Epithelial cell of esophagus (primary cell): ENCODE data around the gene OR6K2.

Experiments used
- DNase-seq: peaks from one replicate; pipeline ENCODE4 v3.0.0; 2010; ENCODE audit warnings: low read depth
- H3K4me3 ChIP-seq: 2 replicates; pipeline ENCODE4 v1.5.1; 2011; ENCODE audit warnings: mild to moderate bottlenecking, low read length, control low read depth
- CTCF ChIP-seq: IDR thresholded peaks from 2 replicates; pipeline ENCODE4 v1.5.1; 2011; ENCODE audit warnings: low read depth, mild to moderate bottlenecking, low read length, control low read depth, inconsistent platforms; ENCODE audit not compliant: insufficient read depth; ENCODE audit errors: missing control alignments

The OR6K2 gene

DNA sequence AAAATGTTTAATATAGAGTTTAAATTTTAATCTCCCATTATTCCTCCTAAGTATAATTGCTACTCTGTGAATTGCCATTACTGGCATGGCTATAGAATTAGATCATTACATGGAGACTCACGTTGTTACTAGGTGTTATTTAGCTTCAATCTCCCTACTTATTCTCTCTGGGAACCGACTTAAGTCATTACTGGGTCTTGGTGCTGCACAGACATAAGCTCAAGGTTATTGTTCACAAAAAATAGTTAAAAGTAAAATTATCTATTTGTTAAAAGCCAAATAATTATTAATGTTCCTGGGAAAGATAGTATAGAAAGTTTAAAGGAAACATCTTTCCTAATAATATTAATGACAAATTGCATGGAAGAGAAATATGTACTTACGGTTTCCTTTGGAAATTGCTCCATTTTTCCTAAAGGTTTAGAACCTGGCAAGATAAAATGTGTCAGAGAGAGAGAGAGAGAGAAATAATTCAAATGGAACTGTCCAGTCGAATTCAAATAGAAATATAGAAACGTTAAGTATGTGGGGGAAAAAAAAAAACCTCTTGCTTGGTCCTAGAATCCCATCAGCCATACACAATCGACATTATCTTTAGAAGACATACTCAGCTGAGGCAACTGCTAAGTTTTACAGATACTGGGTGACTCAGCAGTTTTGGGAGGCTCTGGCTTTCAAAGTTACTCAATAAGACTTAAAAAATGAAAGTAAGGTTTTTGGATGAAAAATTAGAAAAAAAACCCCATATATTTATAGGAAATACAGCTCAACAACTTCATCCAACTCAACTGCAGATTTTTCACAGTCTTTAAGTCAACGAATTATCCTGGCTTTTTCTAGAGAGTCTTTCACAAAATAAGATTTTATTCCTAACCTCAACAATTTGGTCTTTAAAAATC is 14.1 kb downstream of the OR6K2 start, which contains the start of gene SPTA1:
Gene SPTA1, minus strand, starts transcription at position 605 of the 899 bp plus-strand sequence. Its CDS starts 198 bp downstream, at position 407.
- no peak for DNase-seq
- TF ChIP-seq CTCF, result no peak
- no peak within 1 kb of the TSS for H3K4me3 ChIP-seq

- no peak for TF ChIP-seq CTCF
- DNase-seq, result no peak
- H3K4me3 ChIP-seq, result no peak overlapping the region
These were observed 15.4 kb downstream of the OR6K2 start for GRCh38 chr1:158685085-158685484.

- H3K4me3 ChIP-seq, result no peak overlapping the region
- TF ChIP-seq CTCF, result no peak
- no peak for DNase-seq
These were observed 18.8 kb downstream of the OR6K2 start for GRCh38 chr1:158681606-158682005.

GRCh38 chr1:158679289-158679688 is 21.2 kb downstream of the OR6K2 start:
- DNase-seq, result no peak
- H3K4me3 ChIP-seq, result no peak overlapping the region
- no peak for TF ChIP-seq CTCF

GRCh38 chr1:158675563-158676323 is 24.7 kb downstream of the OR6K2 start:
- H3K4me3 ChIP-seq, result no peak overlapping the region
- TF ChIP-seq CTCF, result no peak
- DNase-seq, result peak; percentile 32

GRCh38 chr1:158674302-158674701 is 26.1 kb downstream of the OR6K2 start:
- H3K4me3 ChIP-seq, result no peak overlapping the region
- TF ChIP-seq CTCF, result no peak
- DNase-seq, result no peak

DNA sequence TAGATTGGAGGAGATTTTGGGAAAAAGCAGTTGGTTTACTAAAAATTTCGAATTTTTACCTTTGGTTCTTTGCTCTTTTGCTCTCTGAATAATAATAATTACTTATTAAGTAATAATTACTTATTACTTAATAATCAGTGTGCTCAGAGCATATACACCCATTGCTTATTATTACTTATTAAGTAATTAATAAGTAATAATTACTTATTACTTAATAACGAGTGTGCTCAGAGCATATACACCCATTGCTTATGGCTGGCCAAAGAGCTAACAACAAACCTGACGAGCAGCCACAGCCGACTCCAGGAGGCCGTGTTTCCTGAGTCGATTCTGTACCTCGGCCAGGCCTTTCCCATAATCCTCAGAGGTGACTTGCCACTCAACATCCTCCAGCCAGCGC is 34.4 kb downstream of the OR6K2 start:
- no peak overlapping the region for H3K4me3 ChIP-seq
- no peak for DNase-seq
- TF ChIP-seq CTCF, result no peak
